Ovary (tissue), 3 donors: ENCODE data around the gene CERKL.

Experiments used
- EP300 ChIP-seq: sonication (generic); formaldehyde crosslinking; IDR thresholded peaks from one replicate; pipeline ENCODE4 v1.6.1; 2017; ENCODE audit warnings: antibody characterized with exemption
- POLR2A ChIP-seq: fragments of 450-650 bp; IDR thresholded peaks from one replicate; pipeline ENCODE4 v1.6.1; 2017; ENCODE audit warnings: antibody characterized with exemption, mild to moderate bottlenecking, moderate library complexity
- TF ChIP-seq, protein P1 (sequence below), 3 donors: fragments of 450-650 bp in 2 of 3; fragments of 200-600 bp in 1 of 3; IDR thresholded peaks; one replicate each; pipeline versions ENCODE4 v1.5.1 to v1.8.0; 2016 to 2022; ENCODE audit warnings: antibody characterized with exemption in 3 of 3, mild to moderate bottlenecking in 1 of 3
- donor health status: DM: no; HTN: no; CAD: no.

DNA sequence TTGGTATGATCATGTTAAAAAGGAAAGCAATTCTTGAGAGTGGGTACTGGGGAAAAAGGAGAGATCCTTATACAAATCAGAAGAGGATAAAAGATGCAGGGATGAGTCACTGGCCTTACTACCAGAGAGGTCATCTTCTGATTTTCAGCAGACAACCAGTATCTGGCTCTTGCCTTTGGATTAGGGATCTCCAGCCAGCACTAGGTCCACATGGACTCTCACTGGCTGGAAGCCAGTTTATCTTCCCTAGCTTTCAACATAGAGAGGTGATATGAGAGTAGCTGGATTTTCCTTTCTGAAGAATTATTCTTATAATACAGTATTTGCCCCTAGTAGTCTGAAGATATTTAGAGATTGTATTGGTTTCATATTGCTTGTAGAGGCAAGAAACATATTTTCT lies 30.2 kb downstream of the CERKL start:
- TF ChIP-seq, protein P1, sequence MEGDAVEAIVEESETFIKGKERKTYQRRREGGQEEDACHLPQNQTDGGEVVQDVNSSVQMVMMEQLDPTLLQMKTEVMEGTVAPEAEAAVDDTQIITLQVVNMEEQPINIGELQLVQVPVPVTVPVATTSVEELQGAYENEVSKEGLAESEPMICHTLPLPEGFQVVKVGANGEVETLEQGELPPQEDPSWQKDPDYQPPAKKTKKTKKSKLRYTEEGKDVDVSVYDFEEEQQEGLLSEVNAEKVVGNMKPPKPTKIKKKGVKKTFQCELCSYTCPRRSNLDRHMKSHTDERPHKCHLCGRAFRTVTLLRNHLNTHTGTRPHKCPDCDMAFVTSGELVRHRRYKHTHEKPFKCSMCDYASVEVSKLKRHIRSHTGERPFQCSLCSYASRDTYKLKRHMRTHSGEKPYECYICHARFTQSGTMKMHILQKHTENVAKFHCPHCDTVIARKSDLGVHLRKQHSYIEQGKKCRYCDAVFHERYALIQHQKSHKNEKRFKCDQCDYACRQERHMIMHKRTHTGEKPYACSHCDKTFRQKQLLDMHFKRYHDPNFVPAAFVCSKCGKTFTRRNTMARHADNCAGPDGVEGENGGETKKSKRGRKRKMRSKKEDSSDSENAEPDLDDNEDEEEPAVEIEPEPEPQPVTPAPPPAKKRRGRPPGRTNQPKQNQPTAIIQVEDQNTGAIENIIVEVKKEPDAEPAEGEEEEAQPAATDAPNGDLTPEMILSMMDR (IDR thresholded peaks at IDR 0.05) = no peak
- TF ChIP-seq POLR2A (no peak), EP300 (no peak)
